ENCODE data around the gene FAM229A.
"Not testable (repeated sequence)": the region's sequence is repeated elsewhere in the genome, so short reads cannot be mapped to it uniquely, and the experiment has no call there.

The FAM229A gene
- total RNA-seq = 24.4 reads per million, percentile 51 among the genes with 10 or more reads in this experiment

DNA sequence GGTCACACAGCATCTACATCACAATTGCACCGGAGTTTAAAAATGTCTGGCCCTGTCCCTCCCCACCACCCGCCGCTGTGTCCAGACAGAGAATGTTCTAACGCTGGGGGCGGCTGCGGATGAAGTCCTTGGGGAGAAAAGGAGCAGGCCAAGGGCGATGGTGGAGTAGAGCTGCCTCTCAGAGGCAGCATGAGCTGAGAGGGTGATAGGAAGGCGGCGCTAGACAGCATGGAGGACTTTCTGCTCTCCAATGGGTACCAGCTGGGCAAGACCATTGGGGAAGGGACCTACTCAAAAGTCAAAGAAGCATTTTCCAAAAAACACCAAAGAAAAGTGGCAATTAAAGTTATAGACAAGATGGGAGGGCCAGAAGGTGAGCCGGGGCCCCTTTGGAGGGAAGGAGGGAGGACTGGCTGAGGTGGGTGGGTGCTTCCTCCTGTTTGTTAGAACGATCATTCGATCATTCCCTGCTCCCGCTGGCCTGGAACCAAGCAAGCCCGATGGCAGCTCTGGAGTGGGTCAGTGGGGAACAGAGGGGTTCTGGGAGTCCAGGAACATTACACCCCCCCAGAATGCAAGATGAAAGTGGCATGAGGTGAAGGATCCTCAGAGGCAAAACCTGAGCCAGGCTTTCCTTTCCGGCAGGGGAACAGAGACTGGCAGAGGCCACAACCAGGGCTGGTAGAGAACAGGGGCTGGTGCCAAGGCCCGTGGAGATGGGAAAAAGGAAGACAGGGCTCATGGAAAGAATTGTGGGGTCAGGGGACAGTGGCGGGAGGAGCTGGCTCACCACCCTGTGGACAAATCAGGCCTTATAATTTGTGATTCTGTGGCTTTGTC is at the start of gene FAM229A, which contains the start of gene TSSK3:
Gene FAM229A (minus strand): TSS at position 12 of the 840 bp plus-strand sequence. CDS start 394 bp downstream, outside the sequence.
Gene TSSK3 (plus strand): TSS at position 66 of the 840 bp plus-strand sequence. CDS start 163 bp downstream, at position 229.
- no peak for DNase-seq

GRCh38 chr1:32411261-32411660 is 49.0 kb upstream of the FAM229A start:
- no peak for DNase-seq

- no peak for DNase-seq
Observed at GRCh38 chr1:32406629-32407111, 44.4 kb upstream of the FAM229A start.

- DNase-seq = no peak
Observed at GRCh38 chr1:32405672-32406467, 43.6 kb upstream of the FAM229A start.

DNA sequence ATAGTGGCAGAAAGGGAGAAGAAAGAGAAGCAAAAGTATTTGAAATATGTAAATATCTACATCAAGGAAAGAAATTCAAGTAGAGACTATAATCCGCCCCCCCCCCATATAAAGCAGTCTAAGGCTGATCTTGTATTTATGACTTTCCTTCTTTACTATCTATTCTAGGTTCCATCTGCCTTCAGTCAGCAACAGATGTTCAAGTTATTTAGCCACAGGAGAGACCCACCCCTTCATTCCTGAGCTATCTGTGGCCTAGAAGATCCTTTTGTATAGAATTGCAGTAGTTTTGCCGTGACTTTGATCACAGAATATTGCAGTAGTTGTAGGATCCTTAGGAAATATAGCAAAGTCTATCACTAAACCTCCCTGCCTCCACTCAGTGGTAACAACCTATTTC is 42.7 kb upstream of the FAM229A start:
- no peak for DNase-seq

- DNase-seq = peak; percentile 44
Observed at GRCh38 chr1:32400876-32401631, 38.8 kb upstream of the FAM229A start.

- DNase-seq = no peak
Observed at GRCh38 chr1:32399843-32400242, 37.6 kb upstream of the FAM229A start.

- DNase-seq = no peak
Observed at GRCh38 chr1:32398401-32398800, 36.1 kb upstream of the FAM229A start.

GRCh38 chr1:32396524-32396923 is 34.2 kb upstream of the FAM229A start:
- DNase-seq = not testable (repeated sequence)

DNA sequence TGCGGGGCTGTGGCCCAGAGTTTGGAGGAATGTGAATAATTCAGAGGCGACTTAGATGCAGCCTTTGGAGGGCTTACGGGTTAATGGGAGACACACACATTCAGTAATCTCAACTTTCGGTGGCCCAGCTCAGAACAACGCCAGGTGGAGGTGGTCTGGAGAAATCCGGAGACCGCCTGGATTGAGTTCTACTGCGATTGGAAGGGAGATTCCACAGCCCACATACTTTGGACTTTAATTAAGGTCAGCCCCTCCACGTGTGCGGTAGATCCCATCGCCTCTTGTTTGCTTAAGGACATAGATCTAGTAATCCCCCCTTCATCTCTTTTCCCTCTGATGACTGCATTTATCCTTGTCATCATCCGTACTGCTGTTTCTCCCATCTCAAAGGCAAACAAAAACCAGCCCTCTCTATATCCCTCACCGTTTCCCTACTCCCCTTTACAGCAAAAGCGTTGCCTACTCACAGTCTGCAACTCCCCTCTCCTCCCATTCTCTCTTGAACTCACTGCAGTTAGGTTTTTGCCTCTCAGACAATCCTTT is 32.7 kb upstream of the FAM229A start:
- DNase-seq = no peak

GRCh38 chr1:32394141-32394889 is 32.0 kb upstream of the FAM229A start, which contains the start of gene BSDC1:
Gene BSDC1 (minus strand): TSS chr1:32394441. CDS start chr1:32394414, 27 bp downstream.
- peak; percentile 94 for DNase-seq

DNA sequence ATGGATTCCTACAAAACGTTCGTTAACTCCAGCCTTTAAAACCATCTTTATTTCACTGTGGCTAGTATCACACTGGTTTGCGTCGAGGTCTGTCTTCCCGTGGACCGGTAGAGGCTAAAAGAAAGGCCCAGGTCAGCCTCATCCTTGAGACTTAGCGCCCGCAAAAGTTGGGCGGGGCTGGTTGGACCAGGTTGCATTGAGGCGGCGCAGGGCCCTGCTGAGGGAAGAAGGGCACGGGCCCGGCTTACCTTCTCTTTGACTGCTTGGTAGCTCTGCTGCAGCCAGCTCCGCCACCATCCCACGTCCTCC is 31.5 kb upstream of the FAM229A start:
- DNase-seq = no peak

GRCh38 chr1:32393136-32393535 is 30.9 kb upstream of the FAM229A start:
- no peak for DNase-seq

GRCh38 chr1:32392325-32392724 is 30.0 kb upstream of the FAM229A start:
- DNase-seq = no peak

DNA sequence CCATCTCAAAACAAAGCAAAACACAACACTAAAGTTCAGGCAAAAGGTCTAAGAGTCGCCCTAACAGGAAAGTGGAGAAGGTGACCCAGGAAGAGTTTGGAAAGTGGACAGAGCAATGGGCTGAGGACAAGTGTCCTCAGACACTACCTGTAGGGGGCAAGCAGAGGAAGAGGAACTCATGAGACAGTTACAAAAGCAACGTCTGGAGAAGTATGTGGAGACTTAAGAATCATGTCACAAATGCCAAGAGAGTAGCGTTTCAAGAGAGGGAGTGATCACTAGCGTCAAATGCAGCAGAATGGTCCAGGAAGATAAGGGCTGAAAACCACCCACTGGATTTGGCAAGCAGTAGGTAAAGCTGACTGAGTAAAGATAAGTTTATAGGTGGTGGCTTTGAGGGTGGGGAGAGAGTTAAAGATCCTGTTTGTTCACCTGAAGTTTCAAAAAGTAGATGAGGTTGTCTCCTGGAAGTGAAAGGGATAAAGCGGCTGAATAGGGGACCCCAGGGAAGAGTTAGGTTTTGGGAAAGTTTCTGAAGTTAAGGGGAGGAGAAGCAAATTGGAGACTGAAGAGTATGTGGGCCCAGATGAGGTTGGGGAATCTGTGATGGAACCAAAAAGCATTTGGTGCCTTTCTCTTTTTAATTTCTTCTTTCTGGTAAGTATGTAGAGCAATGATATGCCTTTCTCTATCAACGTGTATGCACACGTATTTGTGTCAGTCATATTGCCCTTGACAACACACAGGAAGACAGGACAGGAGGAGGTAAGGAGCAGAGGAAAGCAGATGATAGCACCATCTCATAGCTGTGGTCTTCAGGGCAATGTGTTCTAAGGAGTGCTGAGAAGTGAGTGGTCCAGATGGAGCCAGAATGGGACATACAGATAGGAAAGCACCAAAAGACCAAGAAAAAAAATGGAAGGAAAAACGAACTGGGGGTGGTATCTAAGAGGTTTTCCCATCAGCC is 28.9 kb upstream of the FAM229A start:
- no peak for DNase-seq

DNA sequence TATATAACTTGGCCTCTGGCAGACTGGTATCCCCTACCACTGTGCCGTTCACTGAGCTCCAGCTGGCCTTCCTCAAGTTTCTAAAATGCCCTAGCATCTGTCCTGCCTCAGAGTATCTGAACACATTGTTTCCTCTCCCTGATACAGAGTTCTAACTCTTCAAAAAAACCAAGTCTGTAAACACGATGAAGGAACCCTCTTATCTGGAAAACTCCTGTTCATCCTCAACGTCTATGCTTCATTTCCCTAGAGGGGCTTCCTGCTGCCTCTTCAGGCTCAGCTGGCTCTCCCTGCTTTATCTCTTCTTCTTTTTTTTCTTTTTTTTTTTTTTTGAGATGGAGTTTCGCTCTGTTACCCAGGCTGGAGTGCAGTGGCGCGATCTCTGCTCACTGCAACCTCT is 26.4 kb upstream of the FAM229A start:
- DNase-seq = no peak

GRCh38 chr1:32386676-32387392 is 24.5 kb upstream of the FAM229A start:
- DNase-seq = no peak

DNA sequence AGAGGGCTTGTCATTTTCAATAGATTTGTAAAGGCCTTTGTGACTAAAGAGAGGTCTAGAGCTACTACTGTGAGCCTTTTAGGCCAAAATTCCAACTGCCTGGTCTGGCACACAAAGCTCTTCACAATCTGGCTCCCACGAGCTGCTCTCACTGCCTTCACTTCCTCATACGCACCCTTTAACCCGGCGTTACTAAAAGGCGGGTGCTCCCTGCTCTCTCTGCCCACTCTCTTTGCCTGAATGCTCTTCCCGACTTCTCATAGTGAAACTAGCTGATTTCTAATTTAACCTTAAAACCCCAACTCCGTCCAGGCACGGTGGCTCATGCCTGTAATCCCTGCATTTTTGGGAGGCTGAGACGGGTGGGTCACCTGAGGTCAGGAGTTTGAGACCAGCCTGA is 17.8 kb upstream of the FAM229A start:
- no peak for DNase-seq

DNA sequence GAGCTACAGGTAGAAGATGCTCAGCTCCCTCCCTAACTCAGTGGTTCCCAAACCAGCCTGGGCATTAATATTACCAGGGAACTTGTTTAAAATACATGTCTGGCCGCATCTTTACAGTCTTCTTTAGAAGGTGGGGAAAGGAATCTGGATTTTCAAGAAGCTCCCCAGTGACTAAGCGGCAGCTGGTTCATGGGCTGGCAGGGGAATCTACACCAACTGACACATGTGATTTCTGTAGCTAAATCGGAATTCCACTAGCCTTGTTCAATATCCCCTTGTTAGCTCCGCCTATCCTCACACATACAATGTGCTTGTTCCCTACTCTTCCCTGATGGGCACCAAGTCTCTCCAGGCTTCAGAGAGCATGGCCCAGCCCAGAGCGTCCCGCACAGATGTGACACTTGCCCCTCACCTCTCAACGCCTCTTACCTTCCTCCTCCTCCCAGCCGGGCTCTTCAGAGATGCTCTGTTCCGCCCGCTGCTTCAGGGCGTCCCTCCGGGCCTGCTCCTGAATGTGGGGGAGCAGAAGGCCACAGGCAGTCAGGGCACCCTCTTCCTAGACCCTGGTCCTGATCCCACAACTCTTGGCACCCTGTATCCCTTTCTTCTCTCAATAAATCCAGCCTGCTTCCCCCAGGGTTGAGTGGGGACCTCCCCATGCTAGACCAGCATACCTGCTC is 15.4 kb upstream of the FAM229A start:
- DNase-seq = no peak
